Measurements from ENCODE around the gene LBX1.

The LBX1 gene, protein sequence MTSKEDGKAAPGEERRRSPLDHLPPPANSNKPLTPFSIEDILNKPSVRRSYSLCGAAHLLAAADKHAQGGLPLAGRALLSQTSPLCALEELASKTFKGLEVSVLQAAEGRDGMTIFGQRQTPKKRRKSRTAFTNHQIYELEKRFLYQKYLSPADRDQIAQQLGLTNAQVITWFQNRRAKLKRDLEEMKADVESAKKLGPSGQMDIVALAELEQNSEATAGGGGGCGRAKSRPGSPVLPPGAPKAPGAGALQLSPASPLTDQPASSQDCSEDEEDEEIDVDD

DNA sequence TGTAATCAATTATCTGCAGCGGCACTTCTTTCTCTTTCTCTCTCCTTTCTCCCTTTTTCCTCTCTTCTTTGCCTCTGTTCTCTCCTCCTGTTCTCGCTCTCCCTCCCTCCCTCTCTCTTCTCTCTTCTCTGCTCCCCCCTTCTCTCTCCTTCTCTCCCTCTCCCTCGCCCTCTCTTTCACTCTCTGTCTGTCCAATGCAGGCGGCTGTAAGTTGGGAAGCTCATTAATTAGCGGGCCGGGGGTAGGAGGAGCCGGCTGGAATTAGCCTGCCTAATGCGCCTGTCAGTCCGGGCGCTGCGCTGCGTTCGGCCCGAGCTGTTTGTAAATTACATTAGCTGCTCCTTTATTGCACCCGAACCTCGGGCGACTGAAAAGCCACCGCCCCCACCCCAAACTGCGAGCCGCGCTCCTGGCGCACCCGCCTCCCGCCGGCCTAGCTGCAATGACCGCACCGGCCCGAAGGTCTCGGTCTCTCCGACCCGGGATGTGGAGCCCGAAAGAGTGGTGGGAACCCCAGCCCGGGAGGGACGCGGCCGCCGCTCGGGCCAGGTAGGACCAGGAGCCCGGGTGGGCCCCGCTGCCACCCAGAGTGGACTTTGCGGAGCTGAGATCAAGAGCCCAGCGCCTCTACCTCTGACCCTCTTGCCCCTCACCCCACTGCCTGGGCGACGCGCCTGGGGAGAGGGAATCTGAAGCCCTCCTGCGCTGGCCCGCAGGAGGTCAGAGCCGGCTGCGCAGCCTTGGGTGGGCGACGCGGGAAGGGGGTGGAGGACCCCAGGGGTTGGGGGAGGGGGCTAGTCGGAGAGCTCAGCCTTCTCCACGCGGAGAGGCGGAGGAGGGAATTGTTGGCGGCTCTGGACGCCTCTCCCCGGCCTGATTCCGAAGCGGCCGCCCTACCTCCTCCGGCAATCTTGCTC is at the start of gene LBX1:
Gene LBX1 (minus strand): TSS at position 198 of the 917 bp plus-strand sequence. CDS start 648 bp downstream, outside the sequence.
- DNase-seq: no peak

DNA sequence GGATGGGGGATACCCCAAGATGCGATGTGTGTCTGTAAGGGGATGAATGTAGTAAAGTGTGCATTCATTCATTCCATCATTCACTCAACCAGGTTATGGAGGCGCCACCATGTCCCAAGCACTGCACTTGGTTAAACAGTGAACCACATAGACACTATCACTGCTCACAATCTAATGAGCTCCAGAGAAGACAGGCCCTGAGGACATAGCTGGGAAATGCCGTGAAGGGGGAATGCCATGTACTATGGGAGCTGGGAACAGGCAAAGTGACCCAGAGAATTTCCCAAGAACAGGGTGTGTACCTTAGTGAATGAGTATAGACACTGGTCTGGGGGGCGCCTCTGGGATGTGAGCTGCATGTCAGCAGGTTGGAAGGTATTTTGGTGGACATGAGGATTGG is 44.5 kb upstream of the LBX1 start:
- DNase-seq: no peak

DNA sequence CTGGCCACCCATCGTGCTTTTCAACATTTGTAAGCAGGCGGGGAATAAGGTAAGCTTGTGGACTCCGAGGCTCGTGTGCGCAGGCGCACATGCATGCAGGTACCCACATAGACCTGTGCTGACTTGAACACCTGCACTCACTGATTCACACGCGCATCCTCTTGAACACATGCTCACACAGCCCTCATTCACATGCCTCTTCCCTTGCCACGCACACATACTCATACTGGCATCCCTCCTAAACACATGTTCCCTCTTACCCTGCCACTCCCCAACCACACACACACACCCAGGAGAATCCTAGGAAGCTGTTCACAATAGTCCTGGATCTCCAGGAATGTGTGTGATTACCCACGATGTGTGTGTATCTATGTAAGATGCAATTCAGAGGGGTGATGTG is 44.1 kb upstream of the LBX1 start:
- no peak for DNase-seq

- peak; percentile 47 to 59 for DNase-seq
Observed at GRCh38 chr10:101272229-101272868, 43.1 kb upstream of the LBX1 start.

DNA sequence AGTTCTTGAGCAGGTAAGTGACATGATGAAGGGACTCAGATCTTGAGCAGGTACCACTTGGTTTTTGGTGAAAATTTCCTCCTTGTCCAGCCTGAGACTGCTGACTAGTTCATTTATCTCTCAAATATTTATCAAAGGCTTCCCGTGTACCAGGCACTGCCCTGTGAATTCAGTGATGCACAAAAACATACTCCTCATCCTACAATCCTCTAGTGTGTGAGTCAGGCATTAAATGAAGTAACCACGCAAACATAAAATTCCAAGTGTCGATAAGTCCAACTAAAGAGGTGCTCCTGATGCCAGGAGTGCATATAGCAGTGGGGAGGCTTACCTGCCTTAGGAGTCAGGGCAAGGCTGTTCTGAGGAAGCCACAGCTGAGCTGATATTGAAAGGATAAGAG is 41.5 kb upstream of the LBX1 start:
- DNase-seq: no peak

DNA sequence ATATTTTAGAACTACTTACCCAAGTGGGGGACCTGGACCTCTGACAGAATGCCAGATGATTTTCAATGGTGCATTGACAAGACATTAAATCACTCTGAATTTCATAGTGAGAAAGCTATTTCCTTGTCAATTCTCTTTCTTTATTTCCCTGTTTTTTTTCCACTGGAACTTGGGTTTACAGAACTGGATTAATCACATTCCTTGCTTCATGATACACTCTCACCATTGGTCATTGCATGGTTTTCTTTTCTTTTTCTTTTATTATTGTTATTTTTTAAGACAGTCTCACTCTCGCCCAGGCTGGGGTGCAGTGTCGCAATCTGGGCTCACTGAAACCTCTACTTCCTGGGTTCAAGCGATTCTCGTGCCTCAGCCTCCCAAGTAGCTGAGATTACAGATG is 38.5 kb upstream of the LBX1 start:
- no peak for DNase-seq

DNA sequence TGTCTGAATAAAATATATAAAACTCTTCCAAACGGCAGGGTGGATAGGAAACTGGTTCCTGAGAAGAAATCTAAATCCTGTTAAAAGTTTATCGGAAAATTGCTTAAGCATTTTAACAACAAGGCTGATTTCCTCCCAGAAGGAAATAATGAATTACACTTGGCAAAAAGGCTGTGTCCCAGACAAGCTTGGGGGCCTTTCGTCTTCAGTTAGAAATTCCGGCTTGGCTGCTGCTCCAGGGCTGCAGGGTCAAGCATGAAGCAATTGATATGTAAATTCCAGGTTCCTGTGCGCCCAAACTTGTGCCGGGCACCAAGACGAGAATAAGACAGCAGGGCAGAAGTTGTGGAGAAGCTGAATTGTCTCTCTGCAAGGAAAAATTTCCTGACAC is 38.0 kb upstream of the LBX1 start:
- DNase-seq: no peak

DNA sequence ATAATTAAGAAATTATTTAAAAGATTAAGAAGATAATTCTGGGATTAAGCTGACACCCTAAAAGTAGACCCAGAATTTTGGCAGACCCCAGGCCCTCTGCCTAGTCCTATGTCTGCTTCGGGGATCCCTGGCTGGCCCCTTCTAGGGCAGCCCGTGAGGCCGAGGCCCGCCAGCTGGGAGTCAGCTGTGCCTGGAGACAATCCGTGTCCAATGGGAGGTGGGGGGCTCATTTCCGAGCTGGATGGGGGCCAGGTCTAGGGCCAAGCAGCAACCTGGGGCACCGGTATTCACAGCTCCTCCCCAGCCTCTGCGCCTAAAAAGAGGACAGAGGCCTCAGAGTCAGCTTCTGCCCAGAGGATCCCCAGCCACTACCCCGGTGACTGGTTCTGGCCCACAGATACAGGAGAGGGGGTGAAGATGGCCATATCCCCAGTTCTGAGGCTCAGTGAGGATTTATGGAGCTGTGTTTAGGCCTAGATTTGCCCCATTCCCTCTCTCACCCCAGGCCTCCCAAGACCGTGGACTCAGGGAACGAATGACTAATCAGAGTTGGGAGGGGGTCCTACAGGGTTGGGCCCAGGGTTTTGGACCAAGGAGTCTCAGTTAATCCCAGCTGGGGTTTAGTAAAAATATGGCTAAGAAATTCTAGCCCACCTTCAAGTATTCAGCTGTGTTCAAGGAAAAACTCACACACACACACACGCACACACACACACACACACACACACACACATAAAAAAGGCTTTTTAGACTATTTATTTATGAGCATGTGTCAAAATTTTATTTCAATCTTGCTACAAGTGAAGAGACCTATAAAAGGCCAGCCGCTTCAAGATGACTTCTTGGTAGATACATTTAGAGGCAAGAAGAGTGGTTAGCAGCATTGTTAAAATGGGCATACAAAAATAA is 37.4 kb upstream of the LBX1 start:
- DNase-seq: no peak

DNA sequence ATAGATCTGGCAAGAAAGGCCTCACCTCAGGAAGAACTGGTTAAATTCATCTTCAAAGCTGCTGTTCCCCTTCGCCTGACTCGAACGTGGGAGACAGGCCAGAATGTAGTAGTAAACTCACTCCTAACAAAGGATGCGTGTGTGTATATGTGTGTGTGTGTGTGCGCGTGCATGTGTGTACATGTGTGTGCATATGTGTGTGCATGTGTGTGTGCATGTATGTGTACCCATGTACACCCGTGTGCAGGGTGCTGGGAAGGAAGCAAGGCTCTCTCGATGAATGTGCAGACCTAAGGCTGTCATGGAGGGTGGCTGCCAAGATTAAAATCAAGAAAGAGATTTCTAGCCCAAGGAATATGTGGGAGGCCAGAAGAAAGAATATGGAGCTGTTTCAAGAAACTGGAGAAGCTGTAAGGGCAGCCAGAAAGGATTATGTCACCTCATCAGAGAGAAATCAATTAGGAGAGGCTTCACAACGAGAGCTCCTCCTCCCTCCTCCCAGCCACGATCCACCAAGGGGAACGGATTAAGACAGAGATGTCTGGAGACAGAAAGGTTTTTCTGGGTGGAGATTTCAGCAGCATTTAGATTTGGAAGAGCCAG is 34.0 kb upstream of the LBX1 start:
- DNase-seq: no peak

- DNase-seq: no peak
Observed at GRCh38 chr10:101262147-101262546, 32.9 kb upstream of the LBX1 start.

DNA sequence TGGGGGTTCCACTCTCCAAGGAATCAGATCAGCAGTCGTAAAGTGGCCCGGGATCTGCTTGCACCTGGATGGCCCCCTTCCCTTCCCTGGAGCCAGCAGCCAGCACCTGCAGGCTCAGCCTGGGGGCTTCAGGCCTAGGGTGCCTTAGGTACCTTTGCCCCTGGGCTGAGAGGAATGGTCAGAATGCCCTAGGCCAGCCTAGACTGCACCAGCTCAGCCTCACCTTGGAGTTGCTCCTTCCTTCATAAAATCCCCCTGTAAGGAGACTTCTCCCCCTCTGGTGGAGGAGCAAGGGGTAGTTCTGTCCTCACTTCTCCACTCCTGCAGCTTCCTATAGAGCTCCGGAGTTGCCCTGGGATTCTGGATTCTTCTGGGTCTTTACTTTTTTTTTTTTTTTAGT is 32.4 kb upstream of the LBX1 start:
- DNase-seq: no peak

- DNase-seq: no peak
Observed at GRCh38 chr10:101260764-101261481, 31.7 kb upstream of the LBX1 start.

- no peak for DNase-seq
Observed at GRCh38 chr10:101258179-101258885, 29.1 kb upstream of the LBX1 start.

- DNase-seq: no peak
Observed at GRCh38 chr10:101257491-101257890, 28.2 kb upstream of the LBX1 start.

GRCh38 chr10:101257084-101257483 is 27.8 kb upstream of the LBX1 start:
- no peak for DNase-seq

DNA sequence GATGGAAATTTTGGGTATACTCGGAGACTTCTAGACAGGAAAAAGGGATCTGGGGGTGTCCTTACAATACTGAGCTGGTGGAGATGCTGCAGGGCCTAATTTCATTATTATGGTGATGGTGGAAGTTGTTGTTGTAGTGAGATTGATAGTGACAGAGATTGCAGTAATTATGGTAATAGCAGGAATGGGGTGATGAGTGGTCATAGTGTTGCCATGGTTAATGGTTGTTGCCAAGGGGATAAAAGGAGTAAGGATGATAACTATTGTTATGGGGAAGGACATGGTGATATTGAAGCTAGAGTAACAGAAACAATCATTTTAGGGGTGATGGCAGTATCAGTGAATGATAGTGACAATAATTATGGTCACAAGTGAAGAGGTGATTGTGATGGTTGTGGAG is 27.1 kb upstream of the LBX1 start:
- DNase-seq: no peak

- no peak for DNase-seq
Observed at GRCh38 chr10:101250136-101250535, 20.9 kb upstream of the LBX1 start.

DNA sequence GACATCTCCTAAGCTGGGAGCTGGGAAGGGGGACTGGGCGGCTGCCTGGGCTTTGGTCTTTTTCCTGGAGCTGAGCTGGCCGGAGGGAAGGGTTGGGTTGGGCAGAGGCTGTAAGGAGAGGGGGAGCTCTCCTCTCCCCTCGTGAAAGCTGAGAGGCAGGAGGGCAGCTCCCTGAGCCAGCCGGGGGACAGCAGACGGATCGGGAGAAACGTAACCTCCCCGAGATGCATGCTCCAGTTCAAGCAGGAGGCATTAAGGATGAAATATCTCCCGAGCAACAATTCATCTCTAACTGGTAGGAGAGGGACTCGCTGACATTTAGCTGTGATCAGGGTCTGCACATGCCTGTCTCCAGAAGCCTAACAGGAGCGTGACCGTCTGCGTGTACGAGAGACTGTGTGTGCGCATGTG is 19.9 kb upstream of the LBX1 start:
- no peak for DNase-seq

DNA sequence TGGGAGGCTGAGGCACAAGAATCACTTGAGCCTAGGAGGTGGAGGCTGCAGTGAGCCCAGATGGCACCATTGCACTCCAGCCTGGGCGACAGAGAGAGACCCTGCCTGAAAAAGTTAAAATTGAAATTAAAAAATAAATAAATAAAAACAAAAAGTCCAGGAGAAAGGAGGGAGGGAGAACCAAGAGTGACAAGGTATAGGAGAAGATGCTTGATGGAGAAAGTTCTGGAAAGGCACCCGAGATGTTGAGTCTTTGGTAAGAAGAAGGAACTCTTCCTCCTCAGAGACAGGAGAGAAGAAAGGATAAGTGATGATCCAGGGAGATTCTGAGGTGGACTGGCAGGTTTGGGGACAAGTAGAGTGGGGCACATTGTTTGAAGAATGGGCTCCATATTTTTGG is 17.4 kb upstream of the LBX1 start:
- no peak for DNase-seq

- DNase-seq: no peak
Observed at GRCh38 chr10:101244321-101245050, 15.2 kb upstream of the LBX1 start.

Measured in CD4-positive, alpha-beta T cell treated with Interferon alpha-2 for 1 hour (primary cell).